HG03565 (cell line): ENCODE data around the gene EML5.
"Not testable (repeated sequence)": the region's sequence is repeated elsewhere in the genome, so short reads cannot be mapped to it uniquely, and the experiment has no call there.

Experiments
- ATAC-seq: cut with Tn5 transposase; IDR thresholded peaks from one replicate; pipeline ENCODE4 v1.9.1; 2021; ENCODE audit warnings: mild to moderate bottlenecking, moderate library complexity; ENCODE audit not compliant: unreplicated experiment

The EML5 gene

DNA sequence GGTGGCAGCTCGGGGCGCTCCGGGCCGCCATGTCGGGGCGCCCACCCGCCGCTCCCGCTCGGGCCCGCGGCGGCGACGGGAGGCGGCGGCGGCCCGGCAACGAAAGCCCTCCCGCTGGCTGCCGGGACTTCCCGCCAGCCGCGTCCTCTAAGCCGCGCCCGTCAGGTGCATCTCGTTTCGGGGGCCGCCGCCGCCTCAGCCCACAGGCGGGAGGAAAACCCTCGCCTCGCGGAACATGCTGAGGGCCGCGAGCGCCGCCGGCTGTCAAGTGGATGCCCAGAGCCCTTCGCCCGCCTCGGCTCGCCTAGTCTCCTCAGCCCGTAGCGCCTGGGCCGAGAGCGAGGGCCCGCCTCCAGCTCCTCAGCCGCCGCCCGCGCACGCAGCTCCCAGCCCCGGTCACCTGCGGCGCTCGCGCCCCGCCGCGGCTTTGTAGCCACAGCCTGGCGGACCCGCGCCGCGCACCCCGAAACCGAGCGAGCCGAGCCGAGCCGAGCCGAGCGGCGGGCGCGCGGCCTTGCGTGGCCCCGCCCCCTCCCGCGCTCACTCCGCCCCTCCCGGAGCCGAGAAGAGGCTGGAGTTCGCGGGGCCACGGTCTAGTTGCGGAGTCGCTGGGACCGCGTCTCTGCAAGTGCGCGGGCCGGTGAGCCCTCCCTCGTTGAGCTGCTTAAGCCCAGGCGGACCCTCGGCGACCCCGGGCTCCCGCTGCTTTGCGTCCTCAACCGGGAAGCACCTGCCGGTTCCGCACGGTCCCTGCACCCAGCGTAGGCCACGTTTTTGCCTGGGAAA is at the start of gene EML5:
Gene EML5, minus strand, starts transcription at position 481 of the 786 bp plus-strand sequence. Its CDS starts 450 bp downstream, at position 31.
- ATAC-seq, result peak; percentile 89

DNA sequence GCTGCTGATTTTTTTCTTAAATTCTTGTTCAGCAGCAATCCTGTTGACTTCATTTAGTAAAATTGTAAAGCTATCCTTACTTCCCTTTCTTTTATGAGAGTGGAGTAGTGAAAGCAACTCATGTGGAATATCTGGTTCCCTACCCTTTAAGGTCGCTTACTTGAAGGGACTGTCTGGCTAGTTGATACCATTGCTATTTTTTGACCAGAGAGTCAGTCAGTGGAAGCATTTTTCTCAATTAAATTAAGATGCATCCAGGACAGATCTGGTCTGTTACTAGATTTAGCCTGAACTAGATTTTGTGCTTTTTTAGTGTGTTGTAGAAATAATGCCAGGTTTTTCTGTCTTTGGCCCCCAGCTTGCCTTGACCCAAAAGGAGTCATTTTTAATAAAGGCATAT is 49.7 kb upstream of the EML5 start:
- no peak for ATAC-seq

DNA sequence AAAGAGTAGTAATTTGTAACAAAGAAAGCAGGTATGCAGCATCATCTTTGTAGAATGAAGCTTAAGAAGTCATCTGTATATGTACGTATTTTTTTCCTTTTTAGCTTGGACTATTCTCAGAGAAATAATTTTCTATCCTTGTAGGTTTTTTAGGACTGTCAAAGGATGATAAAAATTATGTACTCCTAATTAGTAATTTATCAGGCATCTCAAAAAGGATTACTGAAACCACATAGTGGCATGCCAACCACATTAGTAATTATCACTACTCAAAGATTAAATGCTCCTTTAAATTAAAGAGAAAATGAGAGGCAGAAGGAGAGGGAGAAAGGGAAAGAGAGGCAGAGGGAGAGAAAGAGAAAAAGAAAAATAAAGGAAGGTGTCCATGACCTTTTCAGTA is 49.0 kb upstream of the EML5 start:
- ATAC-seq, result no peak

DNA sequence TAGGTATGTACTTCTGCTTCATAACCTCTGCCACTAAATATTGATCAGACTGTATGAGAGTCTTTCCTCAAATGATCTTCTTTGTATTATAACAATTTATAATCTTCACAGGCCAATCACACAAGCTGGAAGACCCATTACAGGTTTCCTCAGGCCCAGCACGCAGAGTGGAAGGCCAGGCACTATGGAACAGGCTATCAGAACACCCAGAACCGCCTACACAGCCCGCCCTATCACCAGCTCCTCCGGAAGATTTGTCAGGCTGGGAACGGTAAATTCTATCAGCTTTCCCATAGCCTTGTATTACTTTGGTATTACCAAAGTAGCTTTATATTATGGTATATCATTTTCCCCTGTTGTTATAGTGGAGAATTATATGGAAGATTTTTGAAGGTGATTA is 48.2 kb upstream of the EML5 start:
- ATAC-seq, result no peak

DNA sequence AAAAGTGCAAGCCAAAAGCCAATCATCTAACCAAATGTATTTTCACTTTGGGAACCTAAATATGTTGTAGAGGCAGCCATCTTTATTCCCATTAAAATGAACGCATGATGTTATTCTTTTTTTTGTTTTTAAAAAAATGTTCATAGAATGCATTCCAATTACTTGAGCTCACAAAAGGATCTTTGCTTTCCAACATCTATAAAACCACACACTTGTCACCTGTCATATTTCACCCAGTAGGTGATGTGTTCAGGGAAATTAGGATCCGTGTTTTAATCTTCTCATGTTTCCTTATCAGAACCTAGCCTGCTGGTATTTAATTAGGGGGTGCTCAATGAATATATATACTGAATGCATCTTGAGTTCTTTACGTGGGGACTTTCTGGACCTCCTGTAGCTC is 45.3 kb upstream of the EML5 start:
- no peak for ATAC-seq

DNA sequence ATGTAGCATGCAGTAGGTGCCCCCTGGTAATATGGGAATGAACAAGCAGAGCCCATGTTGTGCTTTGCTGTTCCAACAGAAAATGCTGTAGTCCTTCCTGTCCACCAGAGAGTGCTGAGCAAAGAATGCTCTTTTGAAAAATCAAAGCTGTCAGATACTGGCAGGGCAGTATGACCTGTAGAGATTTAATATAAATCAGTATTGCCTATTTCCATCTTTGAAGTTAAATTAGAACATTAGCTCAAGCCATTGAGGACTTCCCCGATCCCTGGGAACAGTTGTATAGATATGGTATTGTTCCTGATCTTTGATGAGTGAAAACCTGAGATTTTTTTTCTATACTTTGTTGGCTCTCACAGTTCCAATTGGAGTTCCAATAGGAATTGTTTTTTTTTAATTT is 44.7 kb upstream of the EML5 start:
- ATAC-seq, result no peak

DNA sequence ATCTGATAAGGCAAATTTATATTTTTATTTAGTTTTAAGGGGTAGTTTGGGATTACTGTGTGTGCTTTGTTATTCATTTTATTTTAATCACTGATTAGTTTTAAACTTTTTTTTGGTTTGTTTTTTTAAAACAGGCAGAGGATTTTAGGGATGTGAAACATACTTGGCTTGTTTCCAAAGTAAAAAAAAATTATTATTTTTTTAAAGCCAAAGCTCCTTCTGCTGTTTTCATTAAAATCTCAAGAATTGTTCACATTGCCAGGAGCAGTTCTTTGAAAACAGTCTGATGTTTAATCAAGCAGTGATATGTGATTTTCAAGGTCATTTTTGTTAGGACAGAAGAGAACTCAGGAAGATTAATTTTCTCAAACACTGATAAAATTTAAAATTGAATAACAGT is 42.9 kb upstream of the EML5 start:
- no peak for ATAC-seq

DNA sequence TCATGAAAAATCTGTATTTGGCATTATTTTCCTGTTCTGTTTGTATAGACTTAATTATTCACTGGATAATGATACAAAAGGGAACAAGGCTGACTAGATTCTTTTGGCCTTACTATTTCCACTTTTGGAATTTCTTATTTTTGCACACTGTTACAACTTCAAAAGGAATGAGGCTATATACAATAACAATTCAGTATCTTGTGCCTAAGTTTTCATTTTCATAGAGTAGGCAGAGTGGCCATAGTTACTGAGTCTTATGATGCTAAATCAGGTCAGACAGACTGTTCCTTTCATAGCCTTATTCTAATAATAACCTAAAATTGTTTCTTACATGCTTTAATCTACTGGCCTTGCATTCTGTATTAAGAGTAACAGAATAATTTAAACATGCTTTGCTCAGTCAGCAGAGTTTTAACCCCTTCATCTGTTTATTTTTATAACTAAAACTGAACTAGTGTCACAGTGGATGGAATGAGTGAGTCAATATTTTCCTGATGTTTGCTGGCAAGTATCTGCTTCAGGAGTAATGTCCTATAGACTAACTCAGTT is 42.2 kb upstream of the EML5 start:
- no peak for ATAC-seq

DNA sequence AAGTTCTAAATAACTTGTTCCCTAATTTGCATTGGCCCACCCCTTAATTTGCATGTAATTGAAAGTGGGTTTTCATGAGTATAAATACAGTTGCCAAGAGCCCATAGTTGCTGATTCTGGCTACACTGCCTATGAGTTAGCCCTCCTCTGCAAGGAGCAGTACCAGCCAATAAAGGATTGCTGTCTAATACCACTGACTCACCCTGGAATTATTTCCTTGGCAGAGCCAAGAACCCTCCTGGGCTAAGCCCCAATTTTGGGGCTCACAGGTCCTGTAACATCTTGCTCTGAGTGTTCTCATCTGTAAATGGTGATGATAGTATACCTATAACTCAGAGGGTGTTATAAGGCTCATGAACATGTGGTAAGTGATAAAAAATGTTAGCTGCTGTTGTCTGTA is 38.5 kb upstream of the EML5 start:
- no peak for ATAC-seq

DNA sequence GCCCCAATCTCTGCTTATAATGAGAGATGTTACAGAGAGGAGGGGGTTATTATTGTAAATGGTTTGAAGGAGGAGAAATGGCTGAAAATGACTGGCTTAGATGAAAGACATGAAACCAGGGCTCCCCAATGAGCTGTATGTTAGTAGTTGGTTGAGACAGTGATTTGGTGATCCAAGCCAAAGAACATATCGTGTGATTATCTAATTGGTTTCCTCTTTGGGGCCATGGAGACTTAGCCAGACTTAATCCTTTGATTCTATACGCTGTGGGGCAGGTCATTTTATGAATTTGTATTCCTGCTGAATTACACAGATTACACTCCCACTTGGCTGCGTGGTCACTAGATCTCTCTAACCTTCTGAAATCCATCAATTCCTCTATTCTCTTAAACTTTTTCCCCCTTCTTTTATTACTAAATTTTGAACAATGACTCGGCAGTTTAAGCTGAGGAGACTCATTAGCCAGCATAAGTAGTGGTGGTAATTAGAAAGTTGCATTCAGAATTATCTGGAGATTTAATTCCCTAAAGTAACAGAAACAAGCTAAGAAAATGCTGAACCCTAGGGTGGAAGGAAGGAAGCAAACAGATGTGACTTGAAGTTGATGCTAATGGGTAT is 37.0 kb upstream of the EML5 start:
- no peak for ATAC-seq

DNA sequence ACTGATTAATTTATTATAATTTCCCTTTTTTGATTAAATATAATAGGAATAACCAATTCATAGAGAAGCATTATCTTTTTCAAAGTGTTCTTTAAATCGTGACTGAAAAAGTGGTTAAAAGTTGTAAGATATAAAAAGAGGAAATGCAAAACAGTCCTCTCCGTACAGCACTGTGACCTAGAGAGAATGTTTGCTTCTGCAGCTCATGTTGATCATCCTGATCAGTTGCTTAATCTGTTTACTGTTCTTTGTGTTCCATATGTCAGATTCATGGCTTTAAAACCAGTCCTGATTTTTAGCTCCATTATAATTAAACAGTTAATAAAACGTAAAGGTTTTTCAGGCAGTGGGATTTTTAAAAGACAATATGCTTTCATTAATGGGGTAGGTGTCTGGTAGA is 36.4 kb upstream of the EML5 start:
- no peak for ATAC-seq

DNA sequence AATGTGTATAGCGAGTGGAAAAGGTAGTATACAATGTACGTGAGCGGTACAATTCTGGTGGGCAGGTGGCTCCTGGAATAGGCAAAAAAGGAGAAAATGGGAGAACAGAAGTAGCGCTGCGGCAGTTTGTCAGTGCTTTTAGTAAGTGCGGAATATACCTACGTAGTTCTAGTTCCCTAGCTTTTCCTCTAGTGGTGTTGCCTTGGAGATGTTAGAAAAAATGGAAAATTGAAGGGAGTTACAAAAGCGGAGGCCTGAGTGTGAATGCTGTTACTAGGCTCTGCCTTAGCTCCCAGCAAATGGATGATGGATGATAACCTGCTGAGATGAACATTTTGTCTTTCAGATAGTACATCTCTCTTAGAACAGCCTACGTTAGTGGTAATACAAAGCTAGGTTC is 32.8 kb upstream of the EML5 start:
- no peak for ATAC-seq

DNA sequence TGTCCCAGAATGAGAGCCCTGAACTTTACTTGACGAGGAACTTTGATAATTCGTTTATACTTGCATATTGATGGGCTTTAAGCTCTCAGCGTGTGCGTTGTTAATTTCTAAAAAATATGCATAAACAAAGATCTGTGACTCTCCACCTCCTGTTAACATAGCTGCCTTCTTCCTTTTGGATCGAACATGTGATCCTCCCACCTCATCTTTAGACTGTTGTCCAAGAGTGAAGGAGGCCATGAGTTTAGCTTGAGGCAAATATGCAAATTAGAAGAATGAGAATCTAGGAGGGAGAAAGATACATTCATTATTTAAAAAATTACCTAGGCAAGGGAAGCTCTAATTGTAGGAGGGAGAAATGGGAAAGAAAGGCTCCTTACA is 32.3 kb upstream of the EML5 start:
- no peak for ATAC-seq

DNA sequence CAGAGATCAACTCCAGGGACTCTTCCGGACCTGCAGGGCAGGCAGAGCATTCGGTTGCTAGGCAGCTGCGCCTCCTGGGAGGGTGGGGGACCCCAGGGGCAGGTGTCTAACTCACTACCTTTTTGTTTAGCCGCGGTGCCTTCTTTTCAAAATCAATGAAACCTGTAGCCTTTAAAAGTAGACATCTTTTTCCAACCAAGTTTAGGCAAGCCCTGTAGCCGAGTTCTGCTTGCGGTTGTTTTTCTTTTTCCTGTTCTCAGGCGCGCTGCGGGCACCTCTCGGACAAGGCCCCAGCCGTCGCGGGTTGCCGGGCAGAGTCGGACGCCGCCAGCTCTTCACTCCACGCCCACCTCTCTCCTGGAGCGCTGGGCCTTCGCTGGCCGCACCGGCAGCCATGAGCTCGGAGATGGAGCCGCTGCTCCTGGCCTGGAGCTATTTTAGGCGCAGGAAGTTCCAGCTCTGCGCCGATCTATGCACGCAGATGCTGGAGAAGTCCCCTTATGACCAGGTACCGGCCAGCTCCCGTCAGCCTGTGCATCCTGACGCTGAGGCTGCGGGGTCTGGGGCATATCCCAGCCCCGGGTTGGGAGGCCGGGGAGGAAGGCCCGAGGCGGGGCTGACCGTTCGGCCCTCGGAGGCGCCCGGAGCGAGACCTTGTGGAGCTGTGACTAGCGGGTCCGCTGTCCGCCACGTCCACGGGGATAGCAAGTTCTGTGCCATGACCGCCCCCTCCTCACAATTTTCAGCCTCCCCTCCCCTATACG is 31.7 kb upstream of the EML5 start, which contains the start of gene TTC8:
Gene TTC8, plus strand, starts transcription at position 338 of the 764 bp plus-strand sequence. Its CDS starts 57 bp downstream, at position 395.
- ATAC-seq, result peak; percentile 93

DNA sequence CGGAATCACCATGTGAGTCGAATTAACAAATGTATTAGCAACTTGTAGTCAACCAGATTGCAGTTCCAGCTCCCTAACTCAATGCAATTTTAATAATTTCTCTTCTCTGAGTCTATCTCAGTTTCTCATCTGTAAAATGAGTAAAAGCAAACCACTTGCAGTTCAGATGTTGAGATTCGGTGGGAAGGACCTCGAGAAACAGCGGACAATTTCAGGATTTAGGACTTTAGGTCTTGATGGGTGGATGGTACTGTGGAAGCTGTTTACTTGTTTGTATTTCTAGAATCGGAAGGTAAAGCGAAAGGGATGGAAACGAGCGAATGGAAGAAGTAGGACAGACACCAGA is 31.2 kb upstream of the EML5 start:
- ATAC-seq, result peak; percentile 14

DNA sequence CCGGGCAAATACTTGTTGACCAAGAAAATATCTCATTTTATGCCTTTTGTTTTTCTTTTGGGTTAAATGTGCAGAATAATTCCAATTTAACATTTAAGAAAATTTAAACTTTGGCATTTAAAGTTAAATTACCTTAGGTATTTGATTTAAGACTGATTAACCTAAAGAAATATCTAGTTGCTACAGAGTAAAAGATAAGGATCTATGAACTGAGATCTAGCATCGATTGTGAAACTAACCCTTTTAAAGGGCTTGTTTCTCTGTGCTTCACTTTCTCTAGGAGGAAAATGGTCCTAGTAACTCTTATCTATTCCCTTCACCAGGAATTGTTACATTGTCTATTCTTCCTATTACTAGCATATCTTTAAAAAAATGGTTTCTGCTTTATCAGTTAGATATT is 29.1 kb upstream of the EML5 start:
- no peak for ATAC-seq

DNA sequence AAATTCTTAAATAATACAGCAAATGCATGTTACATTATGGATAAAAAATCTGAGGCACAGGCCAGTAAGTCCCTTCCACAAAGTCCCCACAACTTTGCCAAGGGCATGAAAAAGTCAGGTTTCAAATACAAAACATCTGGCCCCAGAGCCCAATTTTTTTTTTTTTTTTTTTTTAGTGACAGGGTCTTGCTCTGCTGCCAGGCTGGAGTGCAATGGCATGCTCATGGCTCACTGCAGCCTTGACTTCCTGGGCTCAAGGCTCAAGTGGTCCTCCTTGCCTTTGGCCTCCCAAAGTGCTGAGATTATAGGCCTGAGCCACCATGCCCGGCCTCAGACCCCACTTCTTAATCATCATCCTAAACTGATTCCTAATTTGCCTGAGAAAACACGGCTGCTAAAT is 28.6 kb upstream of the EML5 start:
- no peak for ATAC-seq

DNA sequence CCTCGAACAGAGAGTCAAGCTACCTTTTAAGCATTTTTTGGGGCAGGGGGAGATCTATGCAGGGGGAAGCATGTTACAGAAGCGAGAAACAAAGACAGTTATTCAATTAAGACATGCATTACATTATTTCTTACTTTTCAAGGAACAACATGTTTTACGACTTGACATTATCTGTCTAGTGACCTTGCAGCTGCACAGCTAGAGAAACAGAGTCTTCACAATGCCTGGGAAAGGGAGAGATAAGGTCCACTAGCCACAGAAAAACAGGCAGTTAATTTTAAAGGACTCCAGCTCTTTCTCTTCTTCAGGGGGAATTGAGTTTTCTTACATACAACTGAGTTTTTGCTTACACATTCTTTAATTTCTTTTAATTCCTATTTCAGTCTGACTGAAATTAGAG is 26.9 kb upstream of the EML5 start:
- ATAC-seq, result not testable (repeated sequence)

DNA sequence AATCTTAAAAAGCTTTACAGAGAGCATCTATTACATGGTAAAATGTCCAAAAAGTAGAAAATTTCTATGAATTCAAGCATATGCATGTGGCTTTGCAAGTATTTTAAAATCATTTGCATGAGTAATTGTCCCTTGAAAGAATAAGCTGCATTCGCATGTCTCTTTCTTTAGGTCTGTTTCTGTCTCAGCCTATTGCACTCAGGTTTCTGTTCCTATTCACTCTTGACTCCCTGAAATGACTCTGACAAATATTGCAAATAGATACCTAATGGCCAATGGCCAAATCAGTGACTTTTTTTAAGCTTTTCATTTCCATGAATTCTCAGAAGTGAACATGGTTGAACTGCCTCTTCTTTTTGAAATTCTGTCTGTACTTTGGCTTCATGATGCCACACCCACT is 25.3 kb upstream of the EML5 start:
- peak; percentile 67 for ATAC-seq

DNA sequence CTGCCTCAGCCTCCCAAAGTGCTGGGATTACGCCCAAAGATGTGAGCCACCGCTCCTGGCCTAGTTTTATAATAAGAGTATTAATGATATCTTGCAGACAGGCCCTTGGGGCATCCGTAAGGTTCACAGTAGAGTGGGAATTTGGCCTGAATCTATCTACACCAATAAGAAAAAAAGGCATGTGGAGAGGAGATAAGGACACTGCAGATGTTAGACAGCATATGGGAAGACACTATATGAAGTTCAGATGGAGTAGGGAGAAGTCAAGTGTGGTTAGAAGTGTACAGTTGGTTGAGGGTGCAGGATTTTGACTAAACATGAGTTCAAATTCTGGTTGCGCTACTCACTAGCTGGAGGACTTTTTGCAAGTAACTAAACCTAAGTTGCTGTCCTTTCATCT is 23.2 kb upstream of the EML5 start:
- no peak for ATAC-seq

DNA sequence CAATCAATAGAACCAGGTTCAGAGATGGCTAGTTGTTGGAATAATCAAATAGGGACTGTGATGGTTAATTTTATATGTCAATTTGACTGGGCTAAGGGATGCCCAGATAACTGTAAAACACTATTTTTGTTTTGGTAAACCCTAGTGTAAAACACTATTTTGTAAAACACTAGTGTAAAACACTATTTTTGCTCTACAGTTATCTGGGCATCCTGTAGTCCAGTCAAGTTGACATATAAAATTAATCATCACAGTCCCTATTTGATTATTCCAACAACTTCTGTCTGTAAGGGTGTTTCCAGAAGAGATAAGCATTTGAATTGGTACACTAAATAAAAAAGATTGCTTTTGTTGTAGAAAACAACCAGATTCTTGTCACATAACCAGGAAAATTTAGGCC is 15.6 kb upstream of the EML5 start:
- ATAC-seq, result no peak

DNA sequence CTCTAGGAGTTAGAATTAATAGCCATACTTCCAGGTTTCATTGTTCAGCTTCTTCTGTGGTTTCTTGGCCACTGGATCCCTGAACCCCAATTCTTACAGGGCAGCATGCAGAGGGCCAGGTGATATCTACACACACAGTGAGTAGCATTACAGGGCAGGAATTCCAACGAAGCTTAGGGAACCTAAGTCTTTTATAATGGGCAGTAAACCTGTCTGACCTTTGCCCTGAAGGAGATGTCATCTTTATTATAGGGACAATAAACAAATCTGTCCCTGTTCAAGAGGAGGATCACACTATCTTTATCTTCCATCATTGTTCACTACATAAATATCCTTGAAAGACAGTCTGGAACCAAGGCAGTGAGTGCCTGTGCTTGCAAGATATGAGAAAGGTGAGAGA is 11.7 kb upstream of the EML5 start:
- ATAC-seq, result no peak
